ENCODE data around the gene TGFB2.
"Not testable (repeated sequence)": the region's sequence is repeated elsewhere in the genome, so short reads cannot be mapped to it uniquely, and the experiment has no call there.

The TGFB2 gene

GRCh38 chr1:218344814-218345672 is at the start of gene TGFB2:
Gene TGFB2, plus strand, starts transcription at chr1:218345336. Its CDS starts 1,366 bp downstream, at chr1:218346702.
- DNase-seq (ENCODE audit: low spot score) = no peak

- no peak for DNase-seq (ENCODE audit: low spot score)
Measured at GRCh38 chr1:218296162-218296561, 49.0 kb upstream of the TGFB2 start.

- no peak for DNase-seq (ENCODE audit: low spot score)
Measured at GRCh38 chr1:218297461-218297860, 47.7 kb upstream of the TGFB2 start.

- DNase-seq (ENCODE audit: low spot score) = no peak
Measured at GRCh38 chr1:218297867-218298266, 47.3 kb upstream of the TGFB2 start.

GRCh38 chr1:218298398-218298797 is 46.7 kb upstream of the TGFB2 start:
- no peak for DNase-seq (ENCODE audit: low spot score)

- peak; percentile 61 for DNase-seq (ENCODE audit: low spot score)
Measured at GRCh38 chr1:218299416-218299815, 45.7 kb upstream of the TGFB2 start.

GRCh38 chr1:218301217-218301616 is 43.9 kb upstream of the TGFB2 start:
- no peak for DNase-seq (ENCODE audit: low spot score)

GRCh38 chr1:218302155-218302554 is 43.0 kb upstream of the TGFB2 start:
- DNase-seq (ENCODE audit: low spot score) = no peak

GRCh38 chr1:218303176-218303879 is 41.8 kb upstream of the TGFB2 start:
- no peak for DNase-seq (ENCODE audit: low spot score)

- DNase-seq (ENCODE audit: low spot score) = no peak
Measured at GRCh38 chr1:218304281-218305039, 40.7 kb upstream of the TGFB2 start.

GRCh38 chr1:218305472-218306064 is 39.6 kb upstream of the TGFB2 start:
- DNase-seq (ENCODE audit: low spot score) = no peak

GRCh38 chr1:218312509-218312908 is 32.6 kb upstream of the TGFB2 start:
- DNase-seq (ENCODE audit: low spot score) = no peak

- no peak for DNase-seq (ENCODE audit: low spot score)
Measured at GRCh38 chr1:218314316-218314715, 30.8 kb upstream of the TGFB2 start.

GRCh38 chr1:218315638-218316037 is 29.5 kb upstream of the TGFB2 start:
- no peak for DNase-seq (ENCODE audit: low spot score)

- DNase-seq (ENCODE audit: low spot score) = no peak
Measured at GRCh38 chr1:218317061-218317460, 28.1 kb upstream of the TGFB2 start.

- DNase-seq (ENCODE audit: low spot score) = not testable (repeated sequence)
Measured at GRCh38 chr1:218320182-218320581, 25.0 kb upstream of the TGFB2 start.

- DNase-seq (ENCODE audit: low spot score) = no peak
Measured at GRCh38 chr1:218322762-218323161, 22.4 kb upstream of the TGFB2 start.

- no peak for DNase-seq (ENCODE audit: low spot score)
Measured at GRCh38 chr1:218323568-218324225, 21.4 kb upstream of the TGFB2 start.

GRCh38 chr1:218324226-218324580 is 20.9 kb upstream of the TGFB2 start:
- DNase-seq (ENCODE audit: low spot score) = no peak

GRCh38 chr1:218328769-218329168 is 16.4 kb upstream of the TGFB2 start:
- DNase-seq (ENCODE audit: low spot score) = no peak

- DNase-seq (ENCODE audit: low spot score) = peak; percentile 57
Measured at GRCh38 chr1:218330043-218330623, 15.0 kb upstream of the TGFB2 start.
